HG03280 (cell line): Measurements from ENCODE around the gene MPPED1.

Experiments used
- ATAC-seq: cut with Tn5 transposase; IDR thresholded peaks from one replicate; pipeline ENCODE4 v1.9.1; 2021; ENCODE audit warnings: mild to moderate bottlenecking, moderate library complexity; ENCODE audit not compliant: unreplicated experiment

The MPPED1 gene

DNA sequence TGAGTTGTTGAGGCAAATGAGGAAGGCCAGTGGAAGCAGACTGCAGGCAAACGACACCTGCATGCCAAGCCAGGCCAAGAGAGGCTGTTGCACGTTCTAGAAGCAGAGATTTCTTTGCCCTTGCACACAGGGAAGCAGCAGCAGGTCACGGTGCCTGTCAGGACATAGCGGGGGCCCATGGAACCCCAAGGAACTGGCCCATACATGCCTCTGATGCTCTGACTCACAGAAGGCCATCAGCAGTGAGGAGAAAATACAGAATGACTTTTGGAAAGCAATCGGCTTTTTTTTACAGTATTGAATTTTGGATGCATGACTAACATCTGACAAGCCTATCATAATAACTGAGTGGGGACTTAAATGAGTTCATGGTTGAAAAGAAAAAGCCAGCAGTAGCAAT, 123.9 kb downstream of the MPPED1 start:
- ATAC-seq = no peak

DNA sequence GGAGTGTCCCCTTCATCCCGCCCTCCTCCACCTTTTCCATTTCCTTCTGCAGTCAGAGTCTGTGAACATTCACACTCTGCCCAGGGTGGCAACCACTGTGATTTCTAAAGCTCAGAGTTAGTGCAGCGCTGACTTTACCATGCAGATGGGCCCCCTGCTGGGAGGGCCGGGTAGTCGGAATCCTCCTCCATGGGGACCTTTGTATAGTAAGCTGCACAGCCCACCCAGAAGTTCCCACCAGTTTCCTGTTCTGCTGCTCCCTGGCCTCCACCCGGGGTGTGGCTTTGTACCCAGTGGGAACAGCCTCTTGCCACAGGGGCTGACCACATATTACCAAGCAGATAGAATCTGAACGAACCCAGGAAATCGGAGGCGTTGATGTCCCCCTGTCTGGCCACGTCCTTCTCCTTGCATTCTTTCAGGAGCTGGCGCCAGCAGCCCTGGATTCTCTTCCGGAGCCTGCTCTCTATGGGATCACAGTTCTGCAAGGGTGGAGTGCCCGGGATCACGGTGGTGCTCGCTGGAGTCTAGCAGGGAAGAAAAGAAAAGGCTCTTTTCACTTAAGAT, 125.3 kb downstream of the MPPED1 start:
- no peak for ATAC-seq

DNA sequence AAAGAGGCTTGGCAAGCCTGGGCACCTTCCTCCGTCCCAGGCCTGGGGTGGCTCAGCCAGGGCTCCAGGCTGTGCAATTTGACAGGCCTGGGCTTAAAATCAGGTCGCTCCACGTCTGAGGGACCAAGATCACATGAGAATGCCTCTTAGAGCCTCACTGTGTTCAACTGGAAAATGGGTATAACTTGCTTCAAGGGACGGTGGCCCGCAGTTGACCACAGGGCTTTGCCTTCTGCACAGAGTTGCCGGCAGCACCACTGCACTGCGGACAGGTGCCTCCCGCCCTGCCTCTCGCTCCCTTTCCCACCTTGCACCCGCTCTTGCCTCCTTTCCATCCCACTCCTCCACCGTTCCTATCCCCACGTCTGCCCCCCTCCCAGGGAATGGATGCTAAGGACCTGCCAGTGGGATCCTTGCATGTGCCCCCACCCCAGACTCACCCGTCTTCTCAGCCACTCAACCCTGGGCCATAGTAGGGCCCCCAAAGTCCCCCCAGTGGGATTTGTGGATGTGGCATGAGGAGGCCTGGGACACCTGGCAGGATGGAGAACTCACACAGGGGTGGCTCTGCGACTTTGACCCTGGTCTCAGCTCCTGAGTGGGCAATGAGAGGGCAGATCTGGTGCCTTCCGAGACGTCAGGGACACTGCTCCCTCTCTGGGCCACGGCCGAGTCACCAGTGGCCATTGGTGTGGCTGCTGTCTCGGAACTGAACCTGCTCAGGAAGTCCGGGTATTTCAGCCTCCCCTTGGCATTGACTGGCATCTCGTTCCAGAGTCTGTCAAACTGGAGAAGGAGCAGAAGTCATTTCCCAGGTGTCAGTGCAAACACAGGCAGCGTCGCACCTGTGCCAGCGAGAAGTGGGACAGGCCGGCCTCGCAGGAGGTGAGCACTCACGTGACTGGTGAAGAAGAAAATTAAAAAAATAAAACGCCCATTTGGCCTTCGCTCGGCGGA, 128.0 kb downstream of the MPPED1 start:
- ATAC-seq = no peak

DNA sequence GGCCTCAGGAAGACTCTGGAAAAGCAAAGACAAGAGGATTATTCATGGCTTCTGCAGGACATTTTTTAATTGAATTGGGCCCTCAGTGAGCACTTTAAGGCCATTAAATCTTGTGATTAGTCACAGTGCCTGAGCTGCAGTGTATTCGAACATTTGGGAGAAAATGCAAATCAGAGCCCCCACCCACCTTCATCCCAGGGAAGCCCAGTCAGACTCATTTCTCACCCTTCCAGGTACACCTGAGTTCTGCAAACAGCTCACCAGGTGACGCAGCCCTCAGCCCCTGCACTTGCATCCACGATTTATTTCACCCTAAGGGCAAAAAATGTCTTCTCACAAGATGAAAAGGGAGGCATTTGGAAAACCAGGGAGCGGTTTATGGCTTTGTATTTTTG, 128.7 kb downstream of the MPPED1 start:
- no peak for ATAC-seq

DNA sequence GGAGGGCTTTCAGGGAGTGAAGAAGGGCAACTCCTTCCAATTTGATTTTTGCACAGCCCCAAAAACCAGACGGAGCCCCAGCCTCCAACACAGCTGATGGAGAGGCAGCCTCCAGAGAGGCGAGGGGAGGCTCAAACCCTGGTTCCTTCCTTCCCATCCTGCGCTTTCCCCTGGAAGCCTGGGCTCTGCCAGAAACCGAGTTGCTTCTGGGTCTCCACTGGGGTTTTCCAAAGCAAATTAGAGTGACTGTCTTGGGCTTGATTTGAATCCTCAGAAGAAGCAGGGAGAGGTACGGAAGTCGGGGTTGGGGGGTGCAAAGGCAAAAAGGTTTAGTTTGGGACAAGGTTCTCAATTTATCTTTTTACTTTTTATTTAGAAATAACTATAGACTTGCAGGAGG, 129.2 kb downstream of the MPPED1 start:
- no peak for ATAC-seq

DNA sequence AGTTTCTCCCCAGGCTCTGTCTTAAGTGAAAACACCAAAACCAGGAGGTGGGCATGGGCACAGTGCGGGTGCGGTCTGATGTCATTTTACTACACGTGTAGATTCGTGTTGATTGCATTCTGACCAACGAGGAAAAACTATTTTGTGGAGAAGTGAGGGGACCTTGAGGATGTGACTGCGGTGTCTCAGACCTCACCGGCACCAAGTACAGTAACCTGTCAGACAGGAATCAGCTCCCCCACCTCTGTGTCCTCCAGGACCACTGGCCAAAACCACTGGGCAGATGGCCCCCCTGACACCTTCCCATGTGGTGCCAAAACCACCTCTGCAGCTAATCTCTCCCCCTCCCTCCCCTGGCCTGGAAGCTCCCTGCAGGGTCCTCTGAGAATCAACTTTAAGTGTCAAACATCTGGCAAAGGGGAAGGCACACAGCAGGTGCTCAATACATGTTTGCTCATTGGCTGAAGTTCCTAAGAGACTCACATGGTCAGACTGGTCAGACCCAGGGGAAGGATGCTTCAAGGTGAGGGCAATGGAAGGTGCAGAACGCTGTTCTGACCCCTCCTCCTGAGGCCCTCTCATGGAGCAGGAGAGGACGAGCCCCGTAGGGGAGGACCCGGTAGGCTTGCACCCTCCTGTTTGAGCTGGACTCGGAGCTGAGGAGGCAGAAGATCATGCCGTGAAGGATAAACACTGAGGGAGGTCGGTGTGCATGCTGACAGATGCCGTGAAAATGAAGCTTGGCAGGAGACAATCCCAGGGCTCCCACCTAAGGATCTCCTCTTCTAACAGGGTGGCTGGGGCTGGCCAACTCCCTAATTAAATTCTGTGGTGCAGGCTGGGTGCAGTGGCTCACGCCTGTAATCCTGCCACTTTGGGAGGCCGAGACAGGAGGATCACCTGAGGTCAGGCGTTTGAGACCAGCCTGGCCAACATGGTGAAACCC, 129.9 kb downstream of the MPPED1 start:
- no peak for ATAC-seq

DNA sequence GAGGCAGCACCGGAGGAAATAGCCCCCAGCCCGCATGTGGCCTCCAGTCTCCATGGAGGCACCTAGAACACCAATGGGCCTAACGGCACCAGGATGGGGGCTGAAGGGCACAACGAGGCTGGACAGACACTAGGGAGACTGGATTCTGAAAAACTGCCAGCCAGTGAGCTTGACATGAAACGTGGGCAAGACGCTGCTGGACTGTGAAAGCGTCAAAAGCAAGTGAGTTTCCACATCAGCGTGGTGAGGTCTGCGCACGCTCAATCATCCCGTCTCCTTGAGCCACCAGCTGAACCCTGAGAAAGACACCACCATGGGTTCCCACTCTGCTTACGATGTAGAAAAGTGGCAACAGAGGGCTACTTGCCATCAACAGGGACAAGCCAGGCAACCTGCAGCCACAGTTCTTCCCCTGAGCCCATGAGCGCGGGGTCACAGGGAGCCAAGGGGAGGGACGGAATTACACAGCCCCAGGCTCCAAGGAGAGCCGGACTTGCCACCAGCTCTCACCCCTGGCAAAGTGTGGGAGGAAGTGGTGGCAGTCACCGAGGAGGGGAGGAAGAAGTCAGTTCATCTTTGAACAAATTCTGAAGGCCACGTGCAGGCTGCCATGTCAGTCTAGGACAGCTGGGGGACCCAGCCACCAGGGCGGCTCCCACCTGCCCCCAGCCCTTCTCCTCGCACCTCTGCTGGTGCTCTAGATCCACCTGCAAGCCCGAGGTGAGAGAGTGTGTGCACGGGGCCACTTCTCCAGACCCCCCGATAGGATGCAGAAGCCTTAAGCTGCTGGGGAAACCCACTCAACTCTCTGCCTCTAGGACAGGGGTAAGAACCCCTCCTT, 131.1 kb downstream of the MPPED1 start:
- no peak for ATAC-seq

DNA sequence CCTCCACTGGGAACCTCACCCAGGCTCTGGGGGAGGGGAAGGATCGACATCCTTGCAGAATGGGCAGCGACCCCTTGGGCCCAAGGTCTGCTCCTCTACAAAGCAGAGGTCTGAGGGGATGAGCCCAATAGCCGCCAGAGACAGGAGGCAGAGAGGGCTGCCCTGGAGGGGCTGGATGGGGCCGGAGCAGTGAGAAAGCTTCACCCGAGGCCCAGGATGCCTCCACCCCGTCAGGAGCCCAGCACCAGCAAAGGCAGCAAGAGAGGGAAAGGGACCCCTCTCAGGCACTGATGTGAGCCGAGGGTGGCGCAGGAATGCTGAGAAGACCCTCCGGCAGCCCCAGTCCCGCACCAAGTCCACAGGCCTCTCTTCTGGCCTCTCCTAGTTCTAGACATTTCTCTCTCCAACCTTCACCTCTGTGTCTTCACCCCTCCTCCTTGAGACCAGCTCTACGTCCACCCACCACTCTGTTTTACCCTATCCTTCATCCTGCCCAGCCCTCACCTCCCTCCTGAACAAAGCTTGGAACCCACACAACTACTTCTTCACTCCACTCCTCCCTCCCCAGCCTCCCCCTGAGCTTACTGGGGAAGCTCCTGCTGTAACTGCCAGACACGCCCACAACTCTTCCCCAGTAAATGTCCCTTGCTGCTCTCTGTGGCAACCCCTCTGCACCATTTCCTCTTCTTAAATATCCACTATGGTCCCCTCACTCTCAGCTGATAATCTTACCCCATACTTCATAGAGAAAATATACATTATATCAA, 131.9 kb downstream of the MPPED1 start:
- no peak for ATAC-seq

DNA sequence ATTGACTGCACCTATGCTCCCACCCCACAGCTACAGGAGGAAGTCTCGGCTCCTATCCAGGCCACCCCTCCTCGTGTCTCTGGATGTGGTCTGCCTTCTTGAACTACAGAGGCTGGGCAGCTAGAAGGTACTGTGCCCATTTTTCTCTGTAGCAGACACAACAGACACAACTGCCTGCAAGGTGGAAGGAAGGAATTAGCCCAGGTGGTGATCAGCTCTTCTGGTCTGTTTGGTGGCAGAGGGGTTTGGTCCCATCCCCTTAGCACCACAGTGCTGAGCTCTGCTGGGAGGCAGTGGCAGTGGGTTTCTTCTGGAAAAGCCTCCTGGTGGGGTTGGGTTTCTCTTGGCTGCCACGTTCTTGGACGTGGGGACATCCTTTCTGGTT, 132.5 kb downstream of the MPPED1 start:
- ATAC-seq = no peak

DNA sequence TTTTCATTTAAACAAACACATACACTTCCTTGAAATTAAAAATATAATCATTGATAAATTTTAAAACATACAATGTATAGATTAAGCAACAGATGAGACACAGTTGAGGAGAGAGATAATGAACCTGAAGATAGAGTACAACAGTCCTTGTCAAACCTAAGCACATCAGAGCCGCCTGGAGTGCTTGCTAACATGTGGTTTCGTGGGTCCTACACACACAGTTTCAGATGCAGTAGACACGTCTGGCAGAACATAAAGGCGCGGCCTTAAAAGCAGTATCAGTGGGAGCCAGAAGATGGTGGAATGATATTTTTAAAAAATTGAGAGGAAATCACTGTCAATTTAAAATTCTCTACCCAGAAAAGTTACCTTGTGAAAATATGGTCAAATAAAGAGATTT, 134.4 kb downstream of the MPPED1 start:
- ATAC-seq = no peak

DNA sequence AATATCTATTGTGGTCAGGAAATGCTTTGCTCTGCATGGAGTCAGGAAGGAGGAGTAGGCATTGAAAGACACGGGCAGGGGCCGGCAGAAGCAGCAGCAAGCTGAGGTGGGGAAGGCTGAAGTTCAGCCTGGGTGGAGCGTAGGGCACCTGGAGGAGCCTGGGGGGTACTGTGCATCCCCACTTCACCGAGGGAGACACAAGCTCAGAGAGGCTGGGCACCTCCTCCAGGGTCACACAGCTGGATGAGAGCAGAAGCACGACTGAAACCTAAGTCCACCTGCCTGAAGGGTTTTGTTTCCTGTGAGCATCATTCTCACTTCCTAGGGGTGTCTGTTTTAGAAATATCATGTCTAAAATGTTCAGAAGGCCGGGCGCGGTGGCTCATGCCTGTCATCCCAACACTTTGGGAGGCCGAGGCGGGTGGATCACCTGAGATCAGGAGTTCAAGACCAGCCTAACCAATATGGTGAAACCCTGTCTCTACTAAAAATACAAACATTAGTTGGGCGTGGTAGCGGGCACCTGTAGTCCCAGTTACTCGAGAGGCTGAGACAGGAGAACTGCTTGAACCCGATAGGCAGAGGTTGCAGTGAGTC, 138.3 kb downstream of the MPPED1 start:
- no peak for ATAC-seq

DNA sequence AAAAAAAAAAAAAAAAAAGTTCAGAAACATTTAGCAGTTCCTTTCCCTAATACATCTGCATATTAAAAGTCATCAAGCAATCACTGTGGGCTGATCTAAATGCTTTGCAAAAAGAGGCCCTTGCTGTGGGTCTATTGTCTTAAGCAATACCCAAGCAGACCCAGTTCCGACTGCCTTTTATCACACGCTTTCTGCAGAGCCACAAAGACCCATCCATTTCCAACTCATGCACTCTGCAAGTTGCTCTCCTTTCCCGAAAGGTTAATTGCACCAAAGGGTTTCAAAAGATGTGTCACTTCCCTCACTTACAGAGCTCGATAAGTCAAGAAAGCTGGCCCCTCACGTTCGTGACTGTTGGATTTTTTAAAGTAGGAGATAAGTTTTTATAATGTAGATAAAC, 138.9 kb downstream of the MPPED1 start:
- ATAC-seq = no peak

DNA sequence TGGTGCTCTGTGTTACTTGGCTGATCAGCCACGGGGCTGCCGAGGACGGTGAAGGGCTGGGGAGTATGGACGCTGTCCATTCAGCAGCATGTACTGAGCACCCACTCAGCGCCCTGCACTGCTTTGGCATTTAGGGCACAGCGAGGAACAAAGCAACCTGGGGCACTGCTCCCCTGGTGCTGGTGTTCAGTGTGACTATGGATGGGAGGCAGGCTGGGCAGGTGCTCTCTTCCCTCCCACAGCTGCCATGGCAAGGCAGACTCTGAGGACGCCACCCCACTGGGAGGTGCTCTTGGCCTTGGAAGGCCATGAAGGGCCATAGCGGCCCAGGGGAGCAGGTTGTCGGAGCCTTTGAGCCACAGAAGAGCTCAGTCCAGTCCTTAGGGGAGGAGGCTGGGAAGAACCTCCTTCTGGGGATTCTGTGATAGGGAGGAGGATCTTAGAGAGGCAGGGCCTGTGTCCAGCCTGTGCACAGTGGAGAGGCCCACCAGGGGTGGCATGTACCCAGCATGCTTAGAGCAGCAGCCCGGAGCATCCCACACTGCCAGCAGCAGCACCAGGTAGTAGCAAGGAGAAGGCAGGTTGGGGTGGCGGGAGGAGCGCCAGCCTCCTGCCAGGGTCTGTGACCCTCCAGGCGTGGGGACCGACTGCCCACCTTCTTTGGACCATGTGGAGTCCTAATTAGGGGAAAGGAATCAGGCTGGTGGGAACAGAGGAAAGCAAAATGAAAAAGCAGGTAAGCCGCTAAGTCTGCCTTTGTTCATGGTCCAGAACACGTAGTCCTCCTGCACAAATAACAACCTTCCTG, 141.8 kb downstream of the MPPED1 start:
- no peak for ATAC-seq

DNA sequence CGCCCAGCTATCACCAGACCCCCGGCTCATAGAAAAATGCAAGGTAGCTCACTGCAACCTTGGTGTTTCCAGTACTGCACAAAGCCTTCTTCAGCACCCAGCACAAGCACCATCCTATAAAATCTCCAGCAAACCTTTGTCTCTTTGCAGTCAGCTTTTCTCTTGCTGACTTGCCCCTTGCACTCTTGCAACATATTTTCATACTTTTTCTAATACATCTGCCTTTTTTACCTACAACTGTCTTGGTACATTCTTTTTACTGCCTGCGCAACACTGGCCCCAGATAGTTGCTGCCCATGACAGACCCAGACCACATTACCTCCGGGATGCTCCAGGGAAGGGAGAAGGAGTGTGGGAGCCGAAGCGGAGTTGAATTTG, 142.4 kb downstream of the MPPED1 start:
- no peak for ATAC-seq

DNA sequence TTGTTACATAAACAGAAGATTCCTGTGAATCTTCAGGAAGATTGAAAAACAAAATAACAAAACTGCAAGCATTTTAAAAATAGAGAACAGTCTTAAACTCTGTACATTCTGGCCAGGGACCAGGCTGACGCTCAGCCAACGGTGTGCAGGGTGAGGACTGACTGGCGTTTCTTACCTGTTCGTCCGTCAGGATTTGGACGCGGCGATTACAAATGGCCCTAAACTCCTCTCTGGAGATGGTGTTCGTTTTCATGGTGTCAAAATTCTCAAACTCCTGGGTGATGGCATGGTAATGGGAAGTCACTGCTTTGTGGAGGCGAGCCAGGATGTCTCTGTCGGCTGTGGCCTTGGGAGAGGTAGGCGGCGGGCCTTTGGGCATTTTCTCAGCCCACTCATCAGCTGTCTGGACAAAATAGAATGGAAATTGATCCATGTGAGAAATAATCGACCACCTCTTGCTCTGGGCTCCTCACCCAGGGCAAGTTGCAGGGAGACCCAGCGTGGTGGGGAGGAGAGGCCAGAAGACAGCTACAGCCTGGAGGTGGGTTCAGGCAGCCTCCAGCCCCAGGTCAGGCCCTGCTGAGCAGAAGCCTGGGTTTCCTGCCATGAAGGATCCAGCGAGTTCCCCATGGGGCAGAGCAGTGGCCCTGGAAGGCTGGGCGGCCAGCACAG, 143.0 kb downstream of the MPPED1 start:
- no peak for ATAC-seq

DNA sequence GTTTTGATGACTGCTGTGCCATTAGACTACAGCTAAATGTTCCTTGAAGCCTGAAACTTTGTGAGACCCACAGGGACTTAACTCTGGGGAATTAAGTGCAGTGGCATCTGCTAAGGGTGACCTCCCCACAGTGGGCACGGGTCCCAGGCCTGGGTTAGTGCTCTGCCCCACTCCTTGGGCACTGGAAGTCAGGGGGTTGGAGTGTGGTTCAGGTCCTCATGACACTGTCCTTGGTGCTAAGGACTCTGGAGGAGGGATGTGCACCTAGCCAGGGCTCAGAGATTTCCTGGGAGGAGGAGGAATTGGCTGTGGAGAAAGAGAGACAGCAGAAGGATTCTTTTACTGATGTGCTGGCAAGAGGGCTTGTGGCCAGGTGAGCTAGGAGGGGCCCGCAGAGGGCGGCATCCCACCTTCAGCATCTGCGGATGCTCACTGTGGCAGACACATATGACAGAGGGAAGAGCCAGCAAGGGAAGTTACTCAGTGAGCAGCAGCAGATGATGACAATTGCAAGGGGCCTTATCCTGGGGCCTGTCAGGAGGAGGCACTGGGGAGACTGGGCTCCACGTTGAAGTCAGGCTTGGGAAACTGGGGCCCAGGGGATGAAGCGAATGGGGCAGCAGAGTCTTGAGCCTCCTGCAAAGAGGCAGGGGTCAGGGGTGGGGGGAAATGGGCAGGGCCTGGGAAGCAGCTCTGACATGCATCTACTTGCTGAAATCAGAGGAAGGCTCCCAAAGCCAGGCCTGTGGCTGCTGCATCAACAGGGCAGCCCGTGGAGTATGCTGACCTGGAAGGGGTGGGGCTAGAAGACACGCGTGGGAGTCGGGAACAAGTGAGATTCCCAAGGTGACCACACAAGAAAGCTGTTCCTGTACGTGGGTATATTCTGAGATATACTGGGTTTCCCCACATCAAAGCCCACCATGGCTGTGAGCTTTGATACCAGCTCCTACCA, 144.0 kb downstream of the MPPED1 start:
- ATAC-seq = no peak
